Neural cell (in vitro differentiated cells): Measurements from ENCODE around the gene DND1.
"Not testable (repeated sequence)": the region's sequence is repeated elsewhere in the genome, so short reads cannot be mapped to it uniquely, and the experiment has no call there.

Experiments used
- CTCF ChIP-seq: fragments of 450-650 bp; IDR thresholded peaks from 2 replicates; pipeline ENCODE4 v1.5.1; 2014; ENCODE audit warnings: antibody characterized with exemption, mild to moderate bottlenecking, moderate library complexity; ENCODE audit not compliant: poor library complexity, severe bottlenecking
- EP300 ChIP-seq: fragments of 450-650 bp; conservative IDR thresholded peaks from 2 replicates; pipeline ENCODE4 v1.6.1; 2014; ENCODE audit warnings: antibody characterized with exemption, mild to moderate bottlenecking, moderate library complexity; ENCODE audit not compliant: poor library complexity, severe bottlenecking
- EZH2 ChIP-seq: fragments of 200-600, 300-800 bp; shearing (Covaris generic), sonication (generic); IDR thresholded peaks from 2 replicates; pipeline ENCODE4 v1.6.1; 2014; ENCODE audit warnings: antibody characterized with exemption, low read length, borderline replicate concordance, mild to moderate bottlenecking; ENCODE audit not compliant: insufficient read depth, poor library complexity, severe bottlenecking
- POLR2AphosphoS5 ChIP-seq: IDR thresholded peaks from 2 replicates; pipeline ENCODE4 v1.6.1; 2012
- RAD21 ChIP-seq: fragments of 450-650 bp; conservative IDR thresholded peaks from 2 replicates; pipeline ENCODE4 v1.6.1; 2014; ENCODE audit warnings: antibody characterized with exemption, mild to moderate bottlenecking, moderate library complexity
- REST ChIP-seq: IDR thresholded peaks from 2 replicates; pipeline ENCODE4 v1.6.1; 2012; ENCODE audit warnings: borderline replicate concordance

GRCh38 chr5:140638898-140639147 is 34.6 kb downstream of the DND1 start:
- TF ChIP-seq CTCF, REST, EZH2, RAD21, EP300, POLR2AphosphoS5: not testable (repeated sequence)
